NCI-H345 (cell line): ENCODE data around the gene ZNF804B.

Source experiments
- DNase-seq: peaks from one replicate; lab custom pipeline; 2025; lab: John Stamatoyannopoulos, UW

The ZNF804B gene

GRCh38 chr7:88967432-88967831 lies 207.9 kb downstream of the ZNF804B start:
- no peak for DNase-seq

- DNase-seq = no peak
These were observed 209.7 kb downstream of the ZNF804B start for GRCh38 chr7:88969167-88969566.

- no peak for DNase-seq
These were observed 225.8 kb downstream of the ZNF804B start for GRCh38 chr7:88985295-88985694.

- DNase-seq = no peak
These were observed 241.8 kb downstream of the ZNF804B start for GRCh38 chr7:89001306-89001705.

GRCh38 chr7:89002981-89003956 lies 243.8 kb downstream of the ZNF804B start:
- no peak for DNase-seq

GRCh38 chr7:89012016-89012415 lies 252.5 kb downstream of the ZNF804B start:
- no peak for DNase-seq

GRCh38 chr7:89017695-89018094 lies 258.2 kb downstream of the ZNF804B start:
- no peak for DNase-seq

GRCh38 chr7:89021741-89022140 lies 262.2 kb downstream of the ZNF804B start:
- DNase-seq = no peak

GRCh38 chr7:89023206-89023605 lies 263.7 kb downstream of the ZNF804B start:
- no peak for DNase-seq

- no peak for DNase-seq
These were observed 264.4 kb downstream of the ZNF804B start for GRCh38 chr7:89023877-89024276.

- DNase-seq = no peak
These were observed 268.3 kb downstream of the ZNF804B start for GRCh38 chr7:89027781-89028180.

GRCh38 chr7:89028319-89028718 lies 268.8 kb downstream of the ZNF804B start:
- no peak for DNase-seq

- DNase-seq = no peak
These were observed 270.4 kb downstream of the ZNF804B start for GRCh38 chr7:89029864-89030263.

GRCh38 chr7:89041240-89041639 lies 281.7 kb downstream of the ZNF804B start:
- DNase-seq = no peak

- DNase-seq = no peak
These were observed 283.4 kb downstream of the ZNF804B start for GRCh38 chr7:89042940-89043339.

GRCh38 chr7:89049043-89049442 lies 289.5 kb downstream of the ZNF804B start:
- no peak for DNase-seq

- DNase-seq = no peak
These were observed 293.6 kb downstream of the ZNF804B start for GRCh38 chr7:89053130-89053529.

- DNase-seq = no peak
These were observed 294.9 kb downstream of the ZNF804B start for GRCh38 chr7:89054361-89054760.

- no peak for DNase-seq
These were observed 300.7 kb downstream of the ZNF804B start for GRCh38 chr7:89060234-89060633.

GRCh38 chr7:89064831-89065230 lies 305.3 kb downstream of the ZNF804B start:
- DNase-seq = no peak

- no peak for DNase-seq
These were observed 307.5 kb downstream of the ZNF804B start for GRCh38 chr7:89067048-89067447.

- no peak for DNase-seq
These were observed 312.6 kb downstream of the ZNF804B start for GRCh38 chr7:89072081-89072480.

GRCh38 chr7:89073776-89074175 lies 314.3 kb downstream of the ZNF804B start:
- DNase-seq = no peak

- DNase-seq = no peak
These were observed 318.5 kb downstream of the ZNF804B start for GRCh38 chr7:89077992-89078391.
